HepG2 (cell line): ENCODE results near the gene CDC42SE1. TPM values are rescaled to one million over a fixed set of nuclear protein-coding genes. Genes with fewer than 3 reads are reported as not detected.
A peak's percentile ranks its signal among the peaks of the same experiment; 100 is the strongest.

Source experiments
- ARID3A ChIP-seq: IDR thresholded peaks from 2 replicates; pipeline ENCODE4 v1.6.1; 2012; ENCODE audit warnings: low read depth, low read length, improper control_type of control experiment
- BRCA1 ChIP-seq: sonication (generic); formaldehyde crosslinking; IDR thresholded peaks from 2 replicates; pipeline ENCODE4 v1.4.0; 2020; ENCODE audit warnings: missing genetic modification reagents
- DMTF1 ChIP-seq: sonication (generic); formaldehyde crosslinking; IDR thresholded peaks from 2 replicates; pipeline ENCODE4 v1.4.0; 2020; ENCODE audit warnings: mild to moderate bottlenecking, missing genetic modification reagents
- FUBP1 ChIP-seq: sonication (generic); formaldehyde crosslinking; IDR thresholded peaks from 2 replicates; pipeline ENCODE4 v1.5.1; 2020; ENCODE audit warnings: missing genetic modification reagents, mild to moderate bottlenecking, borderline replicate concordance
- KIAA2018 ChIP-seq: sonication (generic); formaldehyde crosslinking; IDR thresholded peaks from 2 replicates; pipeline ENCODE4 v1.5.0; 2020; ENCODE audit warnings: mild to moderate bottlenecking, missing genetic modification reagents, borderline replicate concordance
- LCORL ChIP-seq, 2 experiments: fragments of 450-650 bp in 1 of 2; sonication (generic) in 1 of 2; formaldehyde crosslinking in 1 of 2; IDR thresholded peaks; 2 replicates each; pipeline versions ENCODE4 v1.5.0 to v1.6.1; 2017 to 2020; ENCODE audit warnings: antibody characterized with exemption in 1 of 2, missing genetic modification reagents in 1 of 2
- NCOR1 ChIP-seq: fragments of 200-600 bp; sonication (generic); IDR thresholded peaks from 2 replicates; pipeline ENCODE4 v1.7.0; 2017; ENCODE audit warnings: antibody characterized with exemption, low read length, borderline replicate concordance
- SP4 ChIP-seq: sonication (generic); formaldehyde crosslinking; IDR thresholded peaks from 2 replicates; pipeline ENCODE4 v1.8.1; 2023; ENCODE audit warnings: mild to moderate bottlenecking, missing genetic modification reagents
- ZFP91 ChIP-seq: sonication (generic); formaldehyde crosslinking; IDR thresholded peaks from 2 replicates; pipeline ENCODE4 v1.9.0; 2022; ENCODE audit warnings: missing genetic modification reagents, mild to moderate bottlenecking, borderline replicate concordance
- ZNF160 ChIP-seq: sonication (generic); formaldehyde crosslinking; IDR thresholded peaks from 2 replicates; pipeline ENCODE4 v1.8.0; 2022; ENCODE audit warnings: mild to moderate bottlenecking, inconsistent platforms, missing genetic modification reagents
- ZNF83 ChIP-seq: sonication (generic); formaldehyde crosslinking; IDR thresholded peaks from 2 replicates; pipeline ENCODE4 v1.4.0; 2020; ENCODE audit warnings: missing genetic modification reagents, mild to moderate bottlenecking, borderline replicate concordance
- polyA plus RNA-seq, 8 experiments: library from polyadenylated mRNA; depleted of rRNA in 3 of 8; stranded (reverse) in 7 of 8; unstranded in 1 of 8; fragments of >200 nt; fragmentation: Illumina TruSeq in 4 of 8; extraction: Trizol in 4 of 8; gene quantifications; 2 replicates each; pipeline versions ENCODE4 v1.2.1 to v1.2.3, GENCODE V29; 2011 to 2016; ENCODE audit warnings: low read depth in 4 of 8, missing spikeins in 1 of 8, mixed read lengths in 1 of 8; ENCODE audit not compliant: insufficient read depth in 1 of 8
- total RNA-seq, 5 experiments: library from RNA; depleted of rRNA; stranded (reverse); fragments of >200 nt; fragmentation: Illumina TruSeq; extraction: Trizol; gene quantifications; 2 replicates each; pipeline ENCODE4 v1.2.3, GENCODE V29; 2016; ENCODE audit warnings: low read depth in 1 of 5

The CDC42SE1 gene
- total and polyA plus RNA-seq, 2 of the 13 experiments (the other 11 are each of a cell fraction or from before 2014, with no cell fraction given): 17.6 to 17.9 TPM

- 0 out of 2 replicates have a peak, but pooled peaks have one; percentile 41 for TF ChIP-seq KIAA2018 (CRISPR knock-in tag)
- no peak for TF ChIP-seq SP4 (CRISPR knock-in tag)
- TF ChIP-seq ZFP91 (CRISPR knock-in tag): peak; percentile 54; the same call in 1 of the 2 replicates
- TF ChIP-seq FUBP1 (CRISPR knock-in tag): no peak
- TF ChIP-seq BRCA1 (CRISPR knock-in tag): no peak
- no peak for TF ChIP-seq ZNF83 (CRISPR knock-in tag)
- no peak for TF ChIP-seq LCORL (IDR thresholded peaks at IDR 0.05)
- TF ChIP-seq LCORL (CRISPR knock-in tag; IDR thresholded peaks at IDR 0.05): no peak
- no peak for TF ChIP-seq ZNF160 (CRISPR knock-in tag)
- TF ChIP-seq DMTF1 (CRISPR knock-in tag): no peak
- TF ChIP-seq ARID3A: peak; percentile 61; the same call in 1 of the 2 replicates
- 0 out of 2 replicates have a peak, but pooled peaks have one; percentile 26 for TF ChIP-seq NCOR1
Observed at GRCh38 chr1:151006327-151007052, 52.9 kb downstream of the CDC42SE1 start, which contains the start of gene MINDY1 (continued).
